Kidney (tissue), 22 donors: ENCODE measurements around the gene ACTL7A. TPM values are rescaled to one million over a fixed set of nuclear protein-coding genes. Genes with fewer than 3 reads are reported as not detected.

Experiments
- DNase-seq, 5 donors: peaks; one replicate each; pipeline ENCODE4 v3.0.0-alpha.2; 2013 to 2020
- FAIRE-seq: peaks from 2 replicates; lab custom pipeline; 2012; peaks lifted over from hg19 to GRCh38; lab: Jason Lieb, UNC
- H3K27ac ChIP-seq, 2 donors: one replicate each; pipeline ENCODE4 v1.7.0; 2013; ENCODE audit warnings: low read depth in 2 of 2, low read length in 2 of 2, inconsistent platforms in 1 of 2
- H3K27me3 ChIP-seq: one replicate; pipeline ENCODE4 v1.7.1; 2013; ENCODE audit warnings: low read length, inconsistent platforms; ENCODE audit not compliant: control insufficient read depth, insufficient read depth
- H3K36me3 ChIP-seq, 3 donors: one replicate each; pipeline versions ENCODE4 v1.7.0 to v1.7.1; 2013; ENCODE audit warnings: low read length in 3 of 3, control low read depth in 1 of 3, inconsistent platforms in 1 of 3; ENCODE audit not compliant: insufficient read depth in 3 of 3, control insufficient read depth in 2 of 3
- H3K4me1 ChIP-seq, 3 donors: one replicate each; pipeline versions ENCODE4 v1.7.0 to v1.7.1; 2013; ENCODE audit warnings: low read length in 3 of 3, inconsistent platforms in 1 of 3, low read depth in 1 of 3; ENCODE audit not compliant: control insufficient read depth in 2 of 3, insufficient read depth in 2 of 3
- H3K4me3 ChIP-seq, 3 donors: one replicate each; pipeline versions ENCODE4 v1.7.0 to v1.8.1; 2013; ENCODE audit warnings: low read length in 3 of 3, control low read depth in 1 of 3, inconsistent platforms in 1 of 3
- H3K9ac ChIP-seq, 3 donors: one replicate each; pipeline versions ENCODE4 v1.7.0 to v1.7.1; 2013; ENCODE audit warnings: low read length in 3 of 3, control low read depth in 1 of 3, inconsistent platforms in 1 of 3
- H3K9me3 ChIP-seq, 3 donors: one replicate each; pipeline versions ENCODE4 v1.7.0 to v1.7.1; 2013; ENCODE audit warnings: low read length in 3 of 3, control low read depth in 1 of 3, inconsistent platforms in 1 of 3; ENCODE audit not compliant: control insufficient read depth in 2 of 3, insufficient read depth in 1 of 3
- intact Hi-C: fragments of 100-400 bp; cut with DNase I; formaldehyde crosslinking; loops from one replicate; pipeline ENCODE4 v1.11.1; 2022
- long read RNA-seq, 10 donors: library from polyadenylated mRNA in 1 of 10; unstranded in 1 of 10; transcript quantifications; one replicate each; pipeline ENCODE4 v2.0.0 and lab custom pipeline, GENCODE V29; 2021 to 2026
- polyA plus RNA-seq: library from polyadenylated mRNA; stranded (reverse); fragments of 350-450 nt; fragmentation: Illumina TruSeq; extraction: RNeasy Lipid Tissue Mini Kit (QIAGEN cat#74804); gene quantifications from one replicate; pipeline ENCODE4 v1.2.3, GENCODE V29; 2014; ENCODE audit warnings: low read depth, low replicate concordance; ENCODE audit not compliant: insufficient read depth
- total RNA-seq: library from RNA; stranded (reverse); fragmentation: NEBNext Ultra II Directional; extraction: Animal tissue kit (Norgen Biotek cat#: 25700); gene quantifications from one replicate; pipeline ENCODE4 v1.2.1, GENCODE V29; 2021
- TF ChIP-seq, protein P1 (sequence below): IDR thresholded peaks from 3 replicates; pipeline ENCODE4 v1.5.1; 2012; ENCODE audit warnings: mild to moderate bottlenecking, moderate library complexity, borderline replicate concordance; ENCODE audit not compliant: insufficient read depth; ENCODE audit errors: extremely low read depth
- donor health status: control.
- donor health status: control.
- donor health status: control.
- donor health status: control.
- donor health status: control.
- donor health status: DM: yes; HTN: yes; CAD: no.
- donor health status: Normal renal cell carcinoma (clear cell type).

The ACTL7A gene, protein sequence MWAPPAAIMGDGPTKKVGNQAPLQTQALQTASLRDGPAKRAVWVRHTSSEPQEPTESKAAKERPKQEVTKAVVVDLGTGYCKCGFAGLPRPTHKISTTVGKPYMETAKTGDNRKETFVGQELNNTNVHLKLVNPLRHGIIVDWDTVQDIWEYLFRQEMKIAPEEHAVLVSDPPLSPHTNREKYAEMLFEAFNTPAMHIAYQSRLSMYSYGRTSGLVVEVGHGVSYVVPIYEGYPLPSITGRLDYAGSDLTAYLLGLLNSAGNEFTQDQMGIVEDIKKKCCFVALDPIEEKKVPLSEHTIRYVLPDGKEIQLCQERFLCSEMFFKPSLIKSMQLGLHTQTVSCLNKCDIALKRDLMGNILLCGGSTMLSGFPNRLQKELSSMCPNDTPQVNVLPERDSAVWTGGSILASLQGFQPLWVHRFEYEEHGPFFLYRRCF
- total RNA-seq (not detected), polyA plus RNA-seq (not detected)
- long read RNA-seq, donor 1: 0 reads
- long read RNA-seq, donor 2: 0 reads
- long read RNA-seq, donor 3: 0 reads
- long read RNA-seq, donor 4: 0 reads
- long read RNA-seq, donor 5: 0 reads
- long read RNA-seq, donor 6: 0 reads
- long read RNA-seq, donor 7: 0 reads
- long read RNA-seq, donor 8: 0 reads
- long read RNA-seq, donor 9: 0 reads
- long read RNA-seq, donor 10, partial matches to known transcripts: 25 of 34 reads
- long read RNA-seq, donor 10, other reads (novel, unspliced or antisense): 9 of 34 reads

- Histone ChIP-seq H3K4me3 (no peak within 1 kb of the TSS), H3K4me1 (no peaks in the 10 kb centered on the region), H3K27ac (no peak within 1 kb of the TSS), H3K9me3 (no peaks in the 10 kb centered on the region), H3K36me3 (no peaks in the 10 kb centered on the region), H3K9ac (no peak within 1 kb of the TSS), H3K27me3 (no peaks in the 10 kb centered on the region)
- FAIRE-seq (no peak), DNase-seq (no peak)
- TF ChIP-seq, protein P1, sequence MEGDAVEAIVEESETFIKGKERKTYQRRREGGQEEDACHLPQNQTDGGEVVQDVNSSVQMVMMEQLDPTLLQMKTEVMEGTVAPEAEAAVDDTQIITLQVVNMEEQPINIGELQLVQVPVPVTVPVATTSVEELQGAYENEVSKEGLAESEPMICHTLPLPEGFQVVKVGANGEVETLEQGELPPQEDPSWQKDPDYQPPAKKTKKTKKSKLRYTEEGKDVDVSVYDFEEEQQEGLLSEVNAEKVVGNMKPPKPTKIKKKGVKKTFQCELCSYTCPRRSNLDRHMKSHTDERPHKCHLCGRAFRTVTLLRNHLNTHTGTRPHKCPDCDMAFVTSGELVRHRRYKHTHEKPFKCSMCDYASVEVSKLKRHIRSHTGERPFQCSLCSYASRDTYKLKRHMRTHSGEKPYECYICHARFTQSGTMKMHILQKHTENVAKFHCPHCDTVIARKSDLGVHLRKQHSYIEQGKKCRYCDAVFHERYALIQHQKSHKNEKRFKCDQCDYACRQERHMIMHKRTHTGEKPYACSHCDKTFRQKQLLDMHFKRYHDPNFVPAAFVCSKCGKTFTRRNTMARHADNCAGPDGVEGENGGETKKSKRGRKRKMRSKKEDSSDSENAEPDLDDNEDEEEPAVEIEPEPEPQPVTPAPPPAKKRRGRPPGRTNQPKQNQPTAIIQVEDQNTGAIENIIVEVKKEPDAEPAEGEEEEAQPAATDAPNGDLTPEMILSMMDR: no peak
- intact Hi-C loops: no loop called here
Observed at GRCh38 chr9:108861997-108862396, at the start of gene ACTL7A. TSS of gene ACTL7A (plus strand) at chr9:108862266. CDS start at chr9:108862323, 57 bp downstream.

DNA sequence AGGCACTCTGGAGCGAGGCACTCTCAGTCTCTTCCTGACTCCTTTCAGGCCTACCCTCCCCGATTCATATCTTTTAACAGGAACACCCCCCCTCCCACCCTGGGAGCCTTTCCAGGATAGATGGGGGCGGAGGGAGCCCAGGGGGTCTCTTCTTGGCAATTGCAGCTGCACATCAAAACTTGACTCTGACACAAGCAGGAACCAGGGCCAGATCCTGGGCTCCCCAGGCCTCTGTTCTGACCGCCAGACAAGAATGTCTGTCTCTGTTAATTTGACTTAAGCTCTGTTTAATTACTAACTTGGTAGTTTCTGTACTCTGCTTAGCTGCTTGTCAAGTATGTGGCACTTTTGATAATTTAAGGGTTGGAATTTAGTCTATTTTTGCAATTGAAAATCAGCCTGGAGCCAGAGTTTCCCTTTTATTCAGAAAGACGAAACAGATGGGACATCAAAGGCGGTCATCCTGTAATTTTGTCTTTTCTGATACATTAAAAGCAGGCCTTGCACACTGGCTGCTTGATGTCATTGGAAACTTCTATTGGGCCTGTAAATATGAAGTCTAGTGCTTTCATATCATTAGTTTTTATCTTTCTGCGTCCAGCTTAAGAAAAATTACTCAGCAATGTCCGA is 49.6 kb upstream of the ACTL7A start:
- DNase-seq (peak in 3 of 5 donors; percentile 14 to 62 (median 22)), FAIRE-seq (no peak)
- intact Hi-C loops: no loop called here
- Histone ChIP-seq H3K9ac (no peak overlapping the region), H3K9me3 (no peaks in the 10 kb centered on the region), H3K36me3 (no peaks in the 10 kb centered on the region), H3K27me3 (no peaks in the 10 kb centered on the region), H3K4me3 (no peak overlapping the region), H3K4me1 (peaks cover 0 to 10% (median 2%) of the 10 kb centered on the region in 3 donors), H3K27ac (no peak overlapping the region)
- TF ChIP-seq, protein P1: no peak

DNA sequence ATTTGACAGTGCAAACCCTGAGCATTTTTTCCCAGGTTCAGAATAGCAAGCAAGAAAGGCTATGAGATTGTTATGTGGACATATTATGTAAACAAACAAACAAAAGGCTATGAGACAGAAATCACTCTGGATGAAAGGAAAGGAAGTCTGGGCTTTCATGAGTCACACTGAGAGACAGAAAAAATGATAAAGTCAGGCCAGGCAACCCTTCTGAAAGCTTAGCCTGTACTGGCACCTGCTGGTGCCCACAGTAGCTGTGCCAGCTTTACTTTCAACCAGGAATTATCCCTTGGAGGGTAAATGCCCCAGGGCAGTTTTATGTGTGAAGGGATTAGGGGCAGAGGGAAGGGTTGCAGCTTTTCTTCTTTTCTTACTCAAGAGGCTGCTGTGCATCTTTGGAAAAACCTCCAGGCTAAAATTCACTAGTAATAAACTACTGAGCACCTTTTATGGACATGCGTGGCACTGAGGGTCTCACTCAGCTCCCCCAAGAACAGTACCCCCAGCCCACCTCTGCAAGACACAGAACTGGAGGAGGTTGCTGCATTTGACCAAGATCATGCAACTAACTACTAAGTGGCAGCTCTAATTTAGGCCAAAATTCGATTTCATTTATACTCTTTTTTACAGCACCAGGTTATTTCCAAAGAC is 48.0 kb upstream of the ACTL7A start:
- Histone ChIP-seq H3K27me3 (no peaks in the 10 kb centered on the region), H3K27ac (no peak overlapping the region), H3K9ac (no peak overlapping the region), H3K36me3 (no peaks in the 10 kb centered on the region), H3K4me3 (no peak overlapping the region), H3K4me1 (peaks cover 0 to 10% (median 2%) of the 10 kb centered on the region in 3 donors), H3K9me3 (no peaks in the 10 kb centered on the region)
- DNase-seq: peak in 1 of 5 donors; percentile 27
- intact Hi-C loops: no loop called here
- no peak for FAIRE-seq
- TF ChIP-seq, protein P1: peak; percentile 15
